ENCODE results near the gene GPC3. TPM values are rescaled to one million over a fixed set of nuclear protein-coding genes. Genes with fewer than 3 reads are reported as not detected.
"Not testable (repeated sequence)": the region's sequence is repeated elsewhere in the genome, so short reads cannot be mapped to it uniquely, and the experiment has no call there.

GPC3 gene
- total RNA-seq, 2 donors from 2014 or later: not detected

GRCh38 chrX:134007716-134008115 lies 22.3 kb upstream of the GPC3 start:
- H3K27me3 Mint-ChIP-seq: peaks cover 8 to 18% of the 10 kb centered on the region in 2 donors
- no peak overlapping the region for H3K27ac Mint-ChIP-seq
- H3K9me3 Mint-ChIP-seq: no peaks in the 10 kb centered on the region
- DNase-seq (ENCODE audit: low spot score) (no peak), ATAC-seq (no peak)
- no peaks in the 10 kb centered on the region for H3K4me1 Mint-ChIP-seq (ENCODE audit: low read depth in 2 of 2)
- no peaks in the 10 kb centered on the region for H3K36me3 Mint-ChIP-seq
- no peak overlapping the region for H3K4me3 Mint-ChIP-seq

GRCh38 chrX:134006484-134007161 lies 21.2 kb upstream of the GPC3 start:
- Mint-ChIP-seq H3K4me1 (ENCODE audit: low read depth in 2 of 2) (no peaks in the 10 kb centered on the region), H3K27ac (no peak overlapping the region), H3K4me3 (no peak overlapping the region), H3K9me3 (no peaks in the 10 kb centered on the region), H3K27me3 (peaks cover 10 to 18% of the 10 kb centered on the region in 2 donors), H3K36me3 (no peaks in the 10 kb centered on the region)
- ATAC-seq (peak; percentile 63 to 68), DNase-seq (ENCODE audit: low spot score) (no peak)

DNA sequence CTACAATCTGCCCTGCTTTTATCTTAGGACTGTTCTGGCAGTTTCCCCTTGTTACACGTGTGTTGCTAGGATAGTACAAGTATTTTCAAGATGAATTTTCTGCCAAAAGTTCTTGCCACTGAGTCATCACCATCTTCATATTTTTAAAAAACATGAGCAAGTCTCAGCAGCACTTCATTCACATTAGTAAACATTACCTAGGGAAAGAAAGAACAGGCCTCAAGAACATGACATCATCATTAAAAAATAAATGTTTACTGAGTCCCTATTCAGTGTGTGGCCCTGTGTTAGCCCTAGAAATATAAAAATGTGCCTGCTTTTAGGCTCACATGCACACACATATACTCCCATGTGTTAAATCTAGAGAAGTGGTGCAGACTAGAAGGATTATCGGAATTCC lies 18.7 kb upstream of the GPC3 start:
- Mint-ChIP-seq H3K4me3 (no peak overlapping the region), H3K27me3 (peaks cover 15 to 21% of the 10 kb centered on the region in 2 donors), H3K27ac (no peak overlapping the region), H3K36me3 (no peaks in the 10 kb centered on the region), H3K9me3 (no peaks in the 10 kb centered on the region), H3K4me1 (ENCODE audit: low read depth in 2 of 2) (no peaks in the 10 kb centered on the region)
- DNase-seq (ENCODE audit: low spot score) (no peak), ATAC-seq (no peak)

DNA sequence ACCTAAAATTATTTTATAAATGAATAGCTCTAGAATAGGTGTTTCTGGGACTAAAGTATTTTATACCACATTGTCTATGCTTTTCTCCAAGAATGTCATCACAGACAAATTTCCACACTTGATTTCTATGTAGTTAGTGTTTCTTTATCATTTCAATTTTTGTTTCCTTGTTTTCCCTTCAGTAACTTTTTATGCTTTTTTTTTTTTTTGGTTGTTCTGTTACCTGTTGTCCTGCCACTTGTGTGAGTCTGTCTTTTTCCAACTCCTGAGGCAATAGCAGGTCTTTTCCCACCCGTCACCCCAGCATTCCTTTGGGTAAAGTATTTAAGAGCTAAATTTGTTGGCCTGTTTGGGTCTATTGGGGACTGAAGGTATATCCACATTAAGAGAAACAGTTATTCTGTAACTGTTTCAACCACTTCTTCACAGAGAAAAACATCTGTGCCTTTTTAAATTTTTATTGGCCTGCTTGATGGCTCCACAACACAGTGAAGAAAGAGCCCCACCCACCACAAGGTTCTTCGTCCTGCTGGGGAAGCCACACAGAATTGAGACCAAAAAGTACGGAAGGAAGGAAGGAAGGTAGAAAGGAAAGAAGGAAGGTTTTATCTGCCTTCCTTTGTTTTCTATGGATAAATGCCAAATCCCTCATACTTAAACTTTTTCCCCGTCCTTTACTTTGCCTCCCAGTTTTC lies 17.7 kb upstream of the GPC3 start:
- Mint-ChIP-seq H3K4me3 (no peak overlapping the region), H3K27me3 (peaks cover 16 to 18% of the 10 kb centered on the region in 2 donors)
- no peak for DNase-seq (ENCODE audit: low spot score)

GRCh38 chrX:134000260-134001245 lies 15.2 kb upstream of the GPC3 start:
- Mint-ChIP-seq H3K9me3 (no peaks in the 10 kb centered on the region), H3K4me1 (ENCODE audit: low read depth in 2 of 2) (no peaks in the 10 kb centered on the region), H3K27me3 (peaks cover 30 to 31% of the 10 kb centered on the region in 2 donors), H3K36me3 (no peaks in the 10 kb centered on the region), H3K4me3 (no peak overlapping the region), H3K27ac (no peak overlapping the region)
- ATAC-seq (no peak), DNase-seq (ENCODE audit: low spot score) (no peak)

More for the DNA sequence above, 17.7 kb upstream of the GPC3 start:
- no peaks in the 10 kb centered on the region for H3K4me1 Mint-ChIP-seq (ENCODE audit: low read depth in 2 of 2)
- H3K27ac Mint-ChIP-seq: no peak overlapping the region
- no peak for ATAC-seq
- H3K36me3 Mint-ChIP-seq: no peaks in the 10 kb centered on the region
- H3K9me3 Mint-ChIP-seq: no peaks in the 10 kb centered on the region

GRCh38 chrX:133999031-133999705 lies 13.8 kb upstream of the GPC3 start:
- ATAC-seq: no peak
- peaks cover 26 to 36% of the 10 kb centered on the region in 2 donors for H3K27me3 Mint-ChIP-seq
- DNase-seq (ENCODE audit: low spot score): no peak
- no peak overlapping the region for H3K27ac Mint-ChIP-seq
- no peaks in the 10 kb centered on the region for H3K9me3 Mint-ChIP-seq
- H3K4me3 Mint-ChIP-seq: no peak overlapping the region
- H3K36me3 Mint-ChIP-seq: no peaks in the 10 kb centered on the region
- H3K4me1 Mint-ChIP-seq (ENCODE audit: low read depth in 2 of 2): no peaks in the 10 kb centered on the region

GRCh38 chrX:133995759-133996158 lies 10.4 kb upstream of the GPC3 start:
- no peaks in the 10 kb centered on the region for H3K36me3 Mint-ChIP-seq
- no peaks in the 10 kb centered on the region for H3K9me3 Mint-ChIP-seq
- H3K4me1 Mint-ChIP-seq (ENCODE audit: low read depth in 2 of 2): no peaks in the 10 kb centered on the region
- no peak overlapping the region for H3K4me3 Mint-ChIP-seq
- DNase-seq (ENCODE audit: low spot score) (no peak), ATAC-seq (no peak)
- peaks cover 15 to 29% of the 10 kb centered on the region in 2 donors for H3K27me3 Mint-ChIP-seq
- no peak overlapping the region for H3K27ac Mint-ChIP-seq

DNA sequence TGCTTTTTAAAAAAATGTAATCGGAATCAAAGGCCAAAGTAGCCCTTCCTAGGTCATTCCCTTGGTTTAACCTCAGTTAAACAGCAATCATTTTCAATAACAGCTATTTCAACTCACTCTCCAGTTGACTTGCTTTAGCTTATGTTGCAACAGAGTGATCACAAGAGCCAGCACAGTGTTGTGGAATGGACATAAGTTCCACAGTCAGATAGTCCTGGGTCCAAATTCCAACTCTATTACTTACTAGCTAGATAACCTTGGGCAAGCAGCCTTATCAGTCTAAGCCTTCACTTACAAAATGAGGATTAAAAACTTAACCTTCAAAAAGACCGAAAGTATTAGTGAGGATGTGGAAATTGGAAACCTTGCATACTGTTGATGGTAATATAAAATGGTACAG lies 9.2 kb upstream of the GPC3 start:
- Mint-ChIP-seq H3K36me3 (no peaks in the 10 kb centered on the region), H3K27ac (no peak overlapping the region), H3K4me1 (ENCODE audit: low read depth in 2 of 2) (no peaks in the 10 kb centered on the region), H3K4me3 (no peak overlapping the region), H3K27me3 (peaks cover 15 to 31% of the 10 kb centered on the region in 2 donors), H3K9me3 (no peaks in the 10 kb centered on the region)
- ATAC-seq (no peak), DNase-seq (ENCODE audit: low spot score) (no peak)

- no peak overlapping the region for H3K4me3 Mint-ChIP-seq
- ATAC-seq (no peak), DNase-seq (ENCODE audit: low spot score) (no peak)
- H3K9me3 Mint-ChIP-seq: no peaks in the 10 kb centered on the region
- no peaks in the 10 kb centered on the region for H3K4me1 Mint-ChIP-seq (ENCODE audit: low read depth in 2 of 2)
- H3K27me3 Mint-ChIP-seq: peaks cover 14 to 28% of the 10 kb centered on the region in 2 donors
- H3K36me3 Mint-ChIP-seq: no peaks in the 10 kb centered on the region
- H3K27ac Mint-ChIP-seq: no peak overlapping the region
Observed at GRCh38 chrX:133992882-133993281, 7.5 kb upstream of the GPC3 start.

GRCh38 chrX:133991814-133992213 lies 6.4 kb upstream of the GPC3 start:
- no peaks in the 10 kb centered on the region for H3K9me3 Mint-ChIP-seq
- H3K4me3 Mint-ChIP-seq: no peak overlapping the region
- no peak overlapping the region for H3K27ac Mint-ChIP-seq
- H3K36me3 Mint-ChIP-seq: no peaks in the 10 kb centered on the region
- ATAC-seq: peak in 1 of 2 donors; percentile 32
- no peaks in the 10 kb centered on the region for H3K4me1 Mint-ChIP-seq (ENCODE audit: low read depth in 2 of 2)
- no peak for DNase-seq (ENCODE audit: low spot score)
- peaks cover 13 to 30% of the 10 kb centered on the region in 2 donors for H3K27me3 Mint-ChIP-seq

GRCh38 chrX:133991057-133991456 lies 5.7 kb upstream of the GPC3 start:
- H3K4me3 Mint-ChIP-seq; H3K36me3 Mint-ChIP-seq; DNase-seq (ENCODE audit: low spot score); H3K9me3 Mint-ChIP-seq; ATAC-seq; H3K27ac Mint-ChIP-seq; H3K4me1 Mint-ChIP-seq (ENCODE audit: low read depth in 2 of 2): not testable (repeated sequence)
- H3K27me3 Mint-ChIP-seq: peaks cover 12 to 24% of the 10 kb centered on the region in 2 donors

DNA sequence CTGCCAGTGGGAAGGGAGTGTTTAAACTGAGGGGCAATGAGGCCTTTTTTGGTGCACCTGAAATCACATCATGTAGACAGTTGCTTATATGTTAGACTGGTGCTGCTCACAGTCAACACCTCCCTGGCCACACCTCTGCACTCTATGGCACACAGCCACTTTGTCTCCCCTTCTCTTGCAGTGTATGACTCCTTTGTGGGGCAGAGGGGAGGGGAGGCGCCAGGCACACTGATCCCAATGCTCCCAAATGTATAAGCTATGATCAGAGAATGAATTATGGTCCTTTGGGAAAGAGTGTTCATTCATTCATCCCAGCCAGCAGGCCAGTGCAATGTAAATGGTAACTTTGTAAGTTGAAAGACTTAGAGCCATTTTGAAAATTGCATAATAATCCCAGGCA lies 4.6 kb upstream of the GPC3 start:
- no peaks in the 10 kb centered on the region for H3K9me3 Mint-ChIP-seq
- H3K4me3 Mint-ChIP-seq: no peak overlapping the region
- DNase-seq (ENCODE audit: low spot score) (no peak), ATAC-seq (no peak)
- peaks cover 0 to 3% of the 10 kb centered on the region in 2 donors for H3K4me1 Mint-ChIP-seq (ENCODE audit: low read depth in 2 of 2)
- peaks cover 12 to 23% of the 10 kb centered on the region in 2 donors for H3K27me3 Mint-ChIP-seq
- no peaks in the 10 kb centered on the region for H3K36me3 Mint-ChIP-seq
- H3K27ac Mint-ChIP-seq: no peak overlapping the region

DNA sequence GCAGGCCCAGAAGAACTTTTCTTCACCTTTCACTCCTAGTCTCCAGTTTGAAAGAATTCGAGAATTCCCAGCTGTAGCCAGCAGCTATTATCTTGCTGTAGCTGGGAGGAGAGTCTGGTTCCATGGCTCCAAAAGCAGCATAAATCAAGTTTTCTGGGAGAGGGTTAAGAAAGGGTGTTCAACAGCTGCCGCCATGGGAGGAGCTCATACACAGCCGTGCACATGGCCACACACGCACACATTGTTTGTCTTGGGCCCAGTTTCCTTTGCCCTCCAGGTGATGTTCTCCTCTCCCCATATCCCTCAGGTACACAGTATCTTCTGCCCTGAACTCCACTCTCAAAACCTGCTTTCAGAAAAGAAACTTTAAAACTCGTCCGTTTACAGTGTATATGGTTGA lies 4.1 kb upstream of the GPC3 start:
- H3K4me3 Mint-ChIP-seq: no peak overlapping the region
- ATAC-seq: no peak
- DNase-seq (ENCODE audit: low spot score): no peak
- no peak overlapping the region for H3K27ac Mint-ChIP-seq
- no peaks in the 10 kb centered on the region for H3K9me3 Mint-ChIP-seq
- H3K36me3 Mint-ChIP-seq: no peaks in the 10 kb centered on the region
- H3K4me1 Mint-ChIP-seq (ENCODE audit: low read depth in 2 of 2): peaks cover 0 to 3% of the 10 kb centered on the region in 2 donors
- peaks cover 12 to 21% of the 10 kb centered on the region in 2 donors for H3K27me3 Mint-ChIP-seq
